GM19043 (cell line): Measurements from ENCODE around the gene SUN5.

Experiments used
- ATAC-seq: cut with Tn5 transposase; IDR thresholded peaks from one replicate; pipeline ENCODE4 v1.9.1; 2021; ENCODE audit warnings: low read depth; ENCODE audit not compliant: unreplicated experiment

The SUN5 gene

GRCh38 chr20:33000802-33001466 is 3.3 kb downstream of the SUN5 start:
- ATAC-seq = no peak

GRCh38 chr20:32999603-33000250 is 4.5 kb downstream of the SUN5 start:
- no peak for ATAC-seq

- no peak for ATAC-seq
Measured at GRCh38 chr20:32997431-32997830, 6.8 kb downstream of the SUN5 start.

GRCh38 chr20:32995802-32996201 is 8.4 kb downstream of the SUN5 start:
- ATAC-seq = no peak

- no peak for ATAC-seq
Measured at GRCh38 chr20:32993496-32994050, 10.7 kb downstream of the SUN5 start.

GRCh38 chr20:32991792-32992641 is 12.2 kb downstream of the SUN5 start:
- ATAC-seq = no peak

GRCh38 chr20:32991383-32991782 is 12.8 kb downstream of the SUN5 start:
- no peak for ATAC-seq

- ATAC-seq = no peak
Measured at GRCh38 chr20:32990426-32990825, 13.8 kb downstream of the SUN5 start.

- no peak for ATAC-seq
Measured at GRCh38 chr20:32989507-32990283, 14.5 kb downstream of the SUN5 start.

- no peak for ATAC-seq
Measured at GRCh38 chr20:32988008-32988407, 16.2 kb downstream of the SUN5 start.

GRCh38 chr20:32987044-32987825 is 17.0 kb downstream of the SUN5 start:
- ATAC-seq = no peak

- ATAC-seq = no peak
Measured at GRCh38 chr20:32986331-32986966, 17.8 kb downstream of the SUN5 start.

- no peak for ATAC-seq
Measured at GRCh38 chr20:32985596-32985995, 18.6 kb downstream of the SUN5 start.

GRCh38 chr20:32984631-32985354 is 19.4 kb downstream of the SUN5 start:
- no peak for ATAC-seq

- no peak for ATAC-seq
Measured at GRCh38 chr20:32984196-32984595, 20.0 kb downstream of the SUN5 start.

GRCh38 chr20:32983459-32984112 is 20.6 kb downstream of the SUN5 start:
- ATAC-seq = no peak

GRCh38 chr20:32982617-32983458 is 21.4 kb downstream of the SUN5 start:
- no peak for ATAC-seq
